GM21381 (cell line): ENCODE measurements around the gene CD44.
A peak's percentile ranks its signal among the peaks of the same experiment; 100 is the strongest.

ENCODE experiments used
- ATAC-seq: cut with Tn5 transposase; IDR thresholded peaks from one replicate; pipeline ENCODE4 v1.9.1; 2021; ENCODE audit warnings: mild to moderate bottlenecking, moderate library complexity; ENCODE audit not compliant: unreplicated experiment

The CD44 gene

DNA sequence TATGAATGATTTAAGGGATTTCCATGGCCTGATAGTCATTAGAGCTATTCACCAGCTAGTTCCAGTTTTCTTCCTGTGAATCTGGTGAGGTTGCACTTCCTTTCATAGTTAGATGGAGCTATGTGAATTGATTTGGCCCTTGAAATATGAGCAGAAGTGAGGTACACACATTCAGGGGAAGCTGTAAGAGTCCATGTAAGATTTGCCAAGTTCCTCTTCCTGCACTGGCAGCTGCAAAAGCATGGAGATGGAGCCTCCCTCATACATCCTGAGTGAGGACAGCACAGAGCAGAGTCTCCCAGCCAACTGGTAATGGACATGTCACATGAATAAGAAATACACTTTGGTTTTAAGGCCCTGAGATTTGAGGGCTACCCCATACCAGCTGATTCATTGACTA, 111.7 kb downstream of the CD44 start:
- no peak for ATAC-seq

- no peak for ATAC-seq
These were observed 114.3 kb downstream of the CD44 start for GRCh38 chr11:35253237-35253636.

GRCh38 chr11:35255514-35255913, 116.5 kb downstream of the CD44 start:
- ATAC-seq, result no peak

GRCh38 chr11:35256296-35256695, 117.3 kb downstream of the CD44 start:
- no peak for ATAC-seq

DNA sequence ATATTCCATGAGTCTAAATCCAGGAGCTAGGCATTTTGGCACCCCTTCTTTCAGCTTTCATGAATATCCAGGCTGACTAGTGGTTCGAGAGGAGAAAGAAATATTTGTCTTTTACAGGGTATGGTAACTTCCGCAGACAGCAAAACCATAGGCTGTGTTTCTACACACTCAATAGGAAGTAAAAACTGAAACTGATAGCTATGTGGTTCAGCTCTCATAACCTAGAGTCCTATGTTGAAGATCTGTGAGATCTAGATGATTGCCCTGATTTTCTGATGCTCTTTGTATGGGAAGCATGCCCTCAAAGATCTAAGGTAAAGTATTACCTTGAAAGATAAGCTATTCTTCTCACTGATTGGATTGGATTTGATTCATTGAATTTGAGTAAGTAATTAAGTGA, 118.3 kb downstream of the CD44 start:
- ATAC-seq, result peak; percentile 100

GRCh38 chr11:35259529-35259928, 120.6 kb downstream of the CD44 start:
- no peak for ATAC-seq

- ATAC-seq, result no peak
These were observed 121.5 kb downstream of the CD44 start for GRCh38 chr11:35260342-35260985.

- no peak for ATAC-seq
These were observed 122.2 kb downstream of the CD44 start for GRCh38 chr11:35261197-35261596.

- no peak for ATAC-seq
These were observed 123.1 kb downstream of the CD44 start for GRCh38 chr11:35262056-35262455.

- no peak for ATAC-seq
These were observed 123.8 kb downstream of the CD44 start for GRCh38 chr11:35262735-35263134.

DNA sequence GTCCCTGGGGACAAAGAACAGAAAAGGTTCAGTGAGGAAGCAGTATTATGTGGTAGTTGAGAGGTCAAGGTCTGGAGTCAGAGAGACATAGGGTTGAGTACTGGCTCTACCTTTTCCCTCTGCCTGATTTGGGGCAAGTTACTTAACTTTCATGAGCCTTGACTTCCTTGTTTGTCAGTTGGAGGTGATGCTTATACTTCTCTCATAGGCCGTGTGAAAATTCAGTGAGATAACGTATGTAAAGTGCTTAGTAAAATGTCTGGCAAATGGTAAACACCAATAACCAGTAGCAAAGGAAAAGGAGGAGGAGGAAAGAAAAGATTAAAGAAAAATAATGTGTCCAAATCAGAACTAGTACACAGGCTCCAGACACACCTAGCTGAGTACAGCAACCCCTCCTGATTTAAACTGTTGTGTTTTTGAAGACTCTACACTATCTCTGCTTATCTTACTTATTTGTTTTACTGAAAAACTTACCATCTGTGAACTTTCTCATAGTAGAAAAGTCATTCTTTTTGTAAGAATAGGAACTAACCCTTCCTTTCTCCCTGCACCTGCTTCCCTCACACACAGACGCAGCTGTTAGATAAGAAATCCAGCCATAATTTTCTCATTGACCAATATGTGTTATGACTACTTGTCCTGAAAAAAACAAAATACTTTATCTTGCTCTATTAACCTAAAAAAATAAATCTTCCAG, 126.9 kb downstream of the CD44 start:
- ATAC-seq, result no peak

- ATAC-seq, result no peak
These were observed 128.5 kb downstream of the CD44 start for GRCh38 chr11:35267504-35267903.

GRCh38 chr11:35270342-35270741, 131.4 kb downstream of the CD44 start:
- ATAC-seq, result no peak

GRCh38 chr11:35271031-35271430, 132.1 kb downstream of the CD44 start:
- no peak for ATAC-seq

GRCh38 chr11:35272391-35272902, 133.5 kb downstream of the CD44 start:
- ATAC-seq, result peak; percentile 85

DNA sequence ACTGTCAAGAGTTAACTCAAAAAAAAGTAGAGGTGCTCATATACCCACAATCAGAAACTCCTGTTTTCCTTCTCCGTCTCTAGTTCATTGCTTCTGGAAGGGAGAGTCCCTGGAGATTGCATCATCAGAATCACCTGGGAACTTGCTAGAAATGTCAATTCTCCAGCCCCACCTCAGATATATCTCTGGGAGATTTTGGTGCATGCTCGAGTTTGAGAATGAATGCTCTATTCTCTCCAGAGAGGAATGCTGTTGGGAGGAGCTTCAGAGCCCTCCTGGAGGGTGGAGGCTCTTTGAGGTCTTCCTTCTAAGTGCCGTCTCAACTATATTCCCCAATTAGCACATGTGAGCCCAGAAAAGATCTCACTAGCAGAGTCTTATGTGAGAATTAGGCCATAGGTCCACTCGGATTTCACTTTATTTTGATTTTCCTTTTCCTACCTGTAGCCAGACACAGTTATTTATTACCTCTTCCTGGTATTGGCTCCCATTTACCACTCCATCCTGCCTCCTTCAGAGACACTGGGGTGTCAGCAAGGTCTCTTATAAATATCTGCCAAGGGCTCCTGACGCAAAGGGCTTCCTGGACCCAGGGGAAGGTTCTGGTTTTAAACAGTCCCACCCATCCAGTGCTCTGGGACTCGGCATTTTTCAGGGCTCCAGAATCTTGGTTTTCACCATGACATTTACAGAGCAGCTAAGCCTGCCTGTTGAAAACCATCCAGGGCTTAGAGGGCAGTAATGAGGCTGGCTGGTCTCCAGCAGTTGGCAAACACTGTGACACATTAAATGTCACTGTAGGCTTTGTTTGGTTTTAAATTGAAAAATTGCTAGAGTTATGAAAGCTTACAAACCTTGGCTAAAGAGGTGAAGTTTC, 136.2 kb downstream of the CD44 start:
- no peak for ATAC-seq

GRCh38 chr11:35275786-35276170, 136.8 kb downstream of the CD44 start:
- no peak for ATAC-seq

DNA sequence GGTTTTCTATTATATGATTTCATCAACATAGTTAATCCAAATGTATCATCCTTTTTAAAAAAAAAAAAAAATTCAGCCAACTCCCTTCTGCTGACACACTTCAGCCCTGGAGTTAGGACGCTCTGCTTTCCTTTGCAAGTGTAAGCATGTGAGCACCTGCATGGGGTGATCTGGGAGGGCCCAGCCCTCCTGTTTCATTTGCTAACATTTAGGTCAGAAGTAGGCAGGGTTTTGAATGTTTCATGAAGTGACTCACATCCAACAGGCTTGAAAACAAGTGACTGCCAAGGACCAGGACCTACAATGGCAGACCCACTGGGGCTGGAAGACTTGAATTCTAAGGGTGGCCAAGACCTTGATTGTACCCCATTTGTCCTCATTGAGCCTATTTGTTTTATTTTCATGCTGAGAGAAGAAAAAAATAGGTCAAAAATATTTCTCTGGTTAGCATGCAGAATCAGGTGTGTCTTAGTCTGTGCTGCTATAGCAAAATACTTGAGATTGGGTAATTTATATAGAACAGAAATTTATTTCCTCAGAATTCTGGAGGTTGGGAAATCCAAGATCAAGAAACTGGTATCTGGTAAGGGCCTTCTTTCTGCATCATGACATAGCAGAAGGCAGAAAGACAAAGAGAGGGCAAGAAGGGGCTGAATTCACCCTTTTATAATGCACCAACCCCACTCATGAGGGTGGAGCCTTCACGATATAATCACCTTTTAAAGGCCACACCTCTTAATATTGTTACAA, 137.6 kb downstream of the CD44 start:
- no peak for ATAC-seq

DNA sequence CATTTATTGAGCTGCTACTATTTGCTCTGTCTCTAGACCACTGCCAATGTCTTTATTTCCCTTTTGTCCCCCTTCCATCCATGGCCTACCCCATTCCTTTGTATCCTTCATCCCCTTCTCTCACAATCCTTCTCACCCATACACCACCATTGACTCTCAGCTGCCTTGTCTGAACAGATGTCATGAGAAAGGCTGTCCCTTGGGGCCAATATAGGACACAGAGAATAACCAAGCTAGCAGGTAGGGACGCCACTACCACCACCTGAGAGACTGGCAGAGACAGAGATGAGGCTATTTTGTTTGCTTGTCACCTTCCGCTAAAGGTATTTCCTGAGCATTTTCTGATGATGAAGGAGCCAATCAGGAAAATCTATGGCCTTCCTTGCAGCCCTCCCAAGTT, 138.9 kb downstream of the CD44 start:
- no peak for ATAC-seq

GRCh38 chr11:35280727-35281126, 141.8 kb downstream of the CD44 start:
- ATAC-seq, result no peak

DNA sequence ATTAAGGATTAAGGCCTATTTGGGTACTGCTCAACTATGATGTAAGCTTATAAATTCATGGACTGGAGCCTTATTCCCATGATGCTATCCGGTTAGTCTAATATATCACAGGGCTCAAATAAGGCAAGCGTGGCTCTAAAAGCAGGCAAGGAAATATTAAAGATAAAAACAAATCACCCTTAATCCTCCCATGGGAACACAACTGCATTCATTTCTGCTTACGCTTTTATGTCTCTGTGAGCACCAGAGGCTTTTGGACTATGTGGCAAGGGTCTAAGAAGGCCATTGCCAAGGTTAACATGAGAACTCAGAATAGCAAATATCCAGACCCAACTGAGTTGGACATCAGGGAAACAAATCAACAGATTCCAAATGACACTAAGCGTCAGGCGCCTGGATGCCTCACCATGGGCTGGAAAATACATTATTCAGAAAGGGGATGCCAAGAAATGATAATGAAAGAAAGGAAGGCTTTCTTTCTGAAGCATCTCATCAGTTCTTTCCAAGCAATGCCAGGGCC, 142.3 kb downstream of the CD44 start:
- no peak for ATAC-seq
